ENCODE measurements around the gene GPR151.
"Not testable (repeated sequence)": the region's sequence is repeated elsewhere in the genome, so short reads cannot be mapped to it uniquely, and the experiment has no call there.

GPR151 gene

DNA sequence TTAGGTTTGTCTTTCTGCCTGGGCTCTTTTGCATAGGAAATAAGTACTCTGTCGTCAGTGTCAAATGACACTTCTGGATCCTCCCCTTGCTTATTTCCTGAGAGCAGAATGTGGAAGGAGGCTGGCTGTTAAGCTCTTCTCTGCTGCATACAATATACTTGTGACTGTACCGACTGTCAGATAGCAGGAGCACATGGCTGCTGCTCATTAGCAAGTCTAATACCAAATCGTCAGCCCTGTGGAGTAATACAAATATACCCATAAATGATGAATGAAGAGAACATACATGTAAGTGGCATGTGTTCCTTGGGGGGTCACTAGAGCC lies at the start of gene GPR151:
GPR151 (minus strand) TSS at position 40 of the 325 bp plus-strand sequence. CDS start 77 bp downstream, outside the sequence.
- H3K79me2 ChIP-seq = no peaks in the 10 kb centered on the region
- H2AFZ ChIP-seq = no peak within 1 kb of the TSS
- no peaks in the 10 kb centered on the region for H3K4me1 ChIP-seq
- no peak within 1 kb of the TSS for H3K27ac ChIP-seq
- H3K4me3 ChIP-seq (ENCODE audit: low read depth, low read length) = no peak within 1 kb of the TSS
- no peaks in the 10 kb centered on the region for H3K27me3 ChIP-seq (ENCODE audit: control insufficient read depth, insufficient read depth, low read length)
- no peak within 1 kb of the TSS for H3K4me2 ChIP-seq (ENCODE audit: low read length)
- TF ChIP-seq CTCF (IDR thresholded peaks at IDR 0.05) = no peak
- no peaks in the 10 kb centered on the region for H3K9me3 ChIP-seq (ENCODE audit: control insufficient read depth, low read length)
- no peak within 1 kb of the TSS for H3K9ac ChIP-seq
- H3K36me3 ChIP-seq (ENCODE audit: control insufficient read depth, insufficient read depth, low read length) = no peaks in the 10 kb centered on the region

DNA sequence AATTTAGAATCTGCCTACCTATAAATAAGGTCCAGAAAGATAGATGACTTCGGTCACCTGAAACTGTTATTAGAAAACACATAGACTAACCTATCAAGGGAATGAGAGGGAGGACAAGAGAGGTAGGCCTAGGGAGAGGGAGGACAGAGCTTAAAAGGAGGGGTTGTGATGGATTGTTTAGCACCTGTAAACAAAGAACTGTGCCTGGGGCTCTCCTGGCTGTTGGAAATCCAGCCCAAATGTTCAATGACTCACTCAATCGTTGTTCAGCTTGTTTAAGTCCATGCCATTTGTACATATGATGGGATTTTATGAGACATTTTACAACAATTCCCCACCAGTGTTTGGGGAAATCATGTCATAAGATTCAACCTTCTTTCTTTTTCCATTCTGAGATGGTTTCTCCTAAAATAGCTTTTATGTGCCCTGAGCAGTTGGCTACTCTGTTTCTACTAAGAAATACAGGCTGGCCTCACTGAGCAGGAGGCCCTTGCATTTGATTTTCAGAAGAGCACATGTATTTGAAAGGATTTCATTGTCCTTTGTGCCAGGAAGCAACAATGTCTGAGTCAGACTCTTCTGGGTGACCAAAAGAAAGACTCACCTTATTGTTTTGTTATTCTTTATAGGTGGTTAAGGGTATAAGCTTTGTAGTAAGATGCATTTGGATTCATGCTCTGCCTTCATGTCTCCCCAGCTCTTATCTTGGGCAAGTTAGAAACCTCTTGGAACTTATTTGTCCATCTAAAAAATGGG lies 48.2 kb upstream of the GPR151 start:
- Histone ChIP-seq H3K27me3 (ENCODE audit: control insufficient read depth, insufficient read depth, low read length) (no peaks in the 10 kb centered on the region), H3K4me1 (no peaks in the 10 kb centered on the region), H3K9ac (no peak overlapping the region), H3K9me3 (ENCODE audit: control insufficient read depth, low read length) (no peaks in the 10 kb centered on the region), H3K4me3 (ENCODE audit: low read depth, low read length) (no peak overlapping the region), H3K4me2 (ENCODE audit: low read length) (no peak overlapping the region), H3K27ac (no peak overlapping the region), H2AFZ (no peak overlapping the region), H3K36me3 (ENCODE audit: control insufficient read depth, insufficient read depth, low read length) (no peaks in the 10 kb centered on the region), H3K79me2 (no peaks in the 10 kb centered on the region)
- no peak for TF ChIP-seq CTCF (IDR thresholded peaks at IDR 0.05)

- no peaks in the 10 kb centered on the region for H3K36me3 ChIP-seq (ENCODE audit: control insufficient read depth, insufficient read depth, low read length)
- TF ChIP-seq CTCF (IDR thresholded peaks at IDR 0.05) = no peak
- H3K79me2 ChIP-seq = no peaks in the 10 kb centered on the region
- no peak overlapping the region for H3K27ac ChIP-seq
- H3K27me3 ChIP-seq (ENCODE audit: control insufficient read depth, insufficient read depth, low read length) = no peaks in the 10 kb centered on the region
- H3K9ac ChIP-seq = no peak overlapping the region
- no peak overlapping the region for H3K4me2 ChIP-seq (ENCODE audit: low read length)
- H3K9me3 ChIP-seq (ENCODE audit: control insufficient read depth, low read length) = no peaks in the 10 kb centered on the region
- H2AFZ ChIP-seq = no peak overlapping the region
- H3K4me1 ChIP-seq = no peaks in the 10 kb centered on the region
- H3K4me3 ChIP-seq (ENCODE audit: low read depth, low read length) = no peak overlapping the region
Observed at GRCh38 chr5:146562461-146562860, 46.5 kb upstream of the GPR151 start.

DNA sequence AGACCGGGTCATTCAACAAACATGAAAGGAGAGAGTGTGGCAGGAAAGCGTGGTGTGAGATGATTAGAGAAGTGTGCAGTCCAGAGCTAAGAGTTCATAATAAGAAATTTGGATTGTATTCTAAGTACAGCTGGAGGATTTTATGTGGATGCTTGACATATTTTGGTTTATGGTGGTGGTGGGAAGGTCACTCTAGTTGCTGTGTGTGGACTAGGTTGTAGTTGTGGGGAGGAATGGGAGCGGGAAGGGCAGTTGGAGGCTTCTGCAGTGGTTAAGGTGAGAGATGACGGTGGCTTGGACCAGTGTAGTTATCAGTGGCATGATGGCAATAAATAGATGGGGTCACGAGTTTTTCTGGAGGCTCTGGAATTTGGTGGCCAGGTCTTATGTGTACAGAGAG lies 45.7 kb upstream of the GPR151 start:
- H3K9ac ChIP-seq = no peak overlapping the region
- no peaks in the 10 kb centered on the region for H3K36me3 ChIP-seq (ENCODE audit: control insufficient read depth, insufficient read depth, low read length)
- H3K27ac ChIP-seq = no peak overlapping the region
- H3K27me3 ChIP-seq (ENCODE audit: control insufficient read depth, insufficient read depth, low read length) = no peaks in the 10 kb centered on the region
- TF ChIP-seq CTCF (IDR thresholded peaks at IDR 0.05) = no peak
- no peaks in the 10 kb centered on the region for H3K9me3 ChIP-seq (ENCODE audit: control insufficient read depth, low read length)
- H3K4me1 ChIP-seq = no peaks in the 10 kb centered on the region
- no peak overlapping the region for H3K4me3 ChIP-seq (ENCODE audit: low read depth, low read length)
- no peak overlapping the region for H3K4me2 ChIP-seq (ENCODE audit: low read length)
- H3K79me2 ChIP-seq = no peaks in the 10 kb centered on the region
- H2AFZ ChIP-seq = no peak overlapping the region

DNA sequence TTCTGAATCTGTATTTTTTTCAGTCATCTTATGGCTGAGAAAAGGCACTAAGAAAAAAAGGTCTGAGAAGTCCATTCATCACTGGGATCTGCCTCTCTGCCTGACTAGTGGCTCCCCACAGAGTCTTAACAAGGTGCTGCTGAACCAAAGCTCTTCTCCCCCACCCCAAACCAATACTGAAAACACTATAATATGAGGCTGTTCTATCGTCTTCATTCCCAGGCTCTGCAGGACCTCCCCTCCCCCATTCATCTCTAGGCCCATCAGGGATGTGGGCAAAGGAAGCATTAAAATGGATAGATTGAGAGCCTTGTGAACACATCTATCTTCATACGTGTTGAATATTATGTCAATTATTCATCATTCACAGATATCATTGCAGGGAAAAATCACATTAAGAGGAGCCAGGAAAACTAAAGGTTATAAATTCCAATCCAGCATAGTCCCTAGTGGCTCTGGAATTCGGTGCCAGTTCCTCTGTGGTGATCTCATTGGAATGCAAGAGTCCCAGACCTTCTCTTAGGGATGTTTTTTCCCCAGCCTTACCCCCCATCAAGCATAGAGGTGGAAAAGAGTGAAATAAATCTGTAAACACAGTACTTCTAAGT lies 44.3 kb upstream of the GPR151 start:
- Histone ChIP-seq H3K79me2 (no peaks in the 10 kb centered on the region), H3K4me3 (ENCODE audit: low read depth, low read length) (no peak overlapping the region), H3K9ac (no peak overlapping the region), H2AFZ (no peak overlapping the region), H3K27me3 (ENCODE audit: control insufficient read depth, insufficient read depth, low read length) (no peaks in the 10 kb centered on the region), H3K27ac (no peak overlapping the region), H3K4me2 (ENCODE audit: low read length) (no peak overlapping the region), H3K9me3 (ENCODE audit: control insufficient read depth, low read length) (no peaks in the 10 kb centered on the region), H3K36me3 (ENCODE audit: control insufficient read depth, insufficient read depth, low read length) (no peaks in the 10 kb centered on the region), H3K4me1 (no peaks in the 10 kb centered on the region)
- TF ChIP-seq CTCF (IDR thresholded peaks at IDR 0.05) = no peak

- not testable (repeated sequence) for H3K4me2 ChIP-seq (ENCODE audit: low read length); H3K79me2 ChIP-seq; H3K27me3 ChIP-seq (ENCODE audit: control insufficient read depth, insufficient read depth, low read length); H3K9me3 ChIP-seq (ENCODE audit: control insufficient read depth, low read length); H3K4me3 ChIP-seq (ENCODE audit: low read depth, low read length); H2AFZ ChIP-seq; H3K27ac ChIP-seq; H3K36me3 ChIP-seq (ENCODE audit: control insufficient read depth, insufficient read depth, low read length); H3K4me1 ChIP-seq; H3K9ac ChIP-seq
Observed at GRCh38 chr5:146556884-146557283, 40.9 kb upstream of the GPR151 start.
